ENCODE results near the gene HOXA4. TPM values are rescaled to one million over a fixed set of nuclear protein-coding genes. Genes with fewer than 3 reads are reported as not detected.

The HOXA4 gene
- total and polyA plus RNA-seq, 2 of the 4 experiments (the other 2 are of a cell fraction) = 0.36 to 8.0 TPM

- H3K9me3 ChIP-seq (ENCODE audit: control insufficient read depth, insufficient read depth, low read length) = no peaks in the 10 kb centered on the region
- DNase-seq = peak; percentile 64
- in situ Hi-C loops (cut with MboI; ENCODE audit: low sequenced_read_pairs) = no loop called here
- H3K27me3 ChIP-seq (ENCODE audit: control insufficient read depth, insufficient read depth, low read length) = no peaks in the 10 kb centered on the region
- no TSS peak for BruUV-seq (replicated peaks)
- TF ChIP-seq CHD1 (IDR thresholded peaks at IDR 0.05; ENCODE audit: low read depth, low read length) (0 out of 2 replicates have a peak, but pooled peaks have one; percentile 40), POLR2A (IDR thresholded peaks at IDR 0.05; ENCODE audit: low read depth, low read length) (peak; percentile 84), RCOR1 (IDR thresholded peaks at IDR 0.05; ENCODE audit: insufficient replicate concordance, low read length) (no peak), CTCF (conservative IDR thresholded peaks at IDR 0.05; ENCODE audit: low read depth, low read length) (0 out of 2 replicates have a peak, but pooled peaks have one; percentile 1), ELK1 (IDR thresholded peaks at IDR 0.05; ENCODE audit: borderline replicate concordance, low read depth, low read length) (no peak), CEBPB (IDR thresholded peaks at IDR 0.05; ENCODE audit: low read depth, low read length) (no peak), MXI1 (IDR thresholded peaks at IDR 0.05; ENCODE audit: borderline replicate concordance, low read depth, low read length) (peak; percentile 29; the same call in 1 of the 2 replicates), FOS (IDR thresholded peaks at IDR 0.05; ENCODE audit: low read depth, low read length) (no peak), RAD21 (IDR thresholded peaks at IDR 0.05; ENCODE audit: low read length) (0 out of 2 replicates have a peak, but pooled peaks have one; percentile 5), MAZ (IDR thresholded peaks at IDR 0.05; ENCODE audit: borderline replicate concordance, low read depth, low read length) (0 out of 2 replicates have a peak, but pooled peaks have one; percentile 6)
- peak overlapping the region; percentile 80 to 83 for H4K8ac ChIP-seq (ENCODE audit: low read depth in 2 of 2, low read length in 2 of 2)
- 0% methylated on average over 5 of the region's 41 CpGs; no CpG with 5 or more reads in 1 of the 2 experiments for WGBS, 2 experiments (ENCODE audit: extremely low coverage in 2 of 2, insufficient read length in 1 of 2)
- dilution Hi-C loops (cut with HindIII; ENCODE audit: low sequenced_read_pairs, unreplicated experiment) = no loop called here
- peak overlapping the region; percentile 92 for H3K4me3 ChIP-seq (ENCODE audit: insufficient read depth, low read depth, low read length)
- H4K5ac ChIP-seq (ENCODE audit: low read depth, low read length) = peak overlapping the region; percentile 79
- H3K4ac ChIP-seq (ENCODE audit: low read depth, low read length) = peak overlapping the region; percentile 95
- H3K36me3 ChIP-seq (ENCODE audit: control insufficient read depth, insufficient read depth, low read length) = peaks cover 10% of the 10 kb centered on the region
- H4K20me1 ChIP-seq (ENCODE audit: insufficient read depth, low read length) = peaks cover 13% of the 10 kb centered on the region
- H2BK5ac ChIP-seq (ENCODE audit: low read depth, low read length, poor library complexity, severe bottlenecking) = peak overlapping the region; percentile 91
- H3K18ac ChIP-seq (ENCODE audit: low read depth, low read length) = peak overlapping the region; percentile 82
- H3K9ac ChIP-seq (ENCODE audit: low read depth, low read length) = peak overlapping the region; percentile 99
- intact Hi-C loops (cut with micrococcal nuclease) = loop anchor here (1.0 to 2.0 kb wide), 4 partner anchors 32 to 410 kb away; partner anchors contain the start of gene SKAP2
- H2AK5ac ChIP-seq (ENCODE audit: low read depth, low read length) = peak overlapping the region; percentile 94
- peak overlapping the region; percentile 87 for H2BK120ac ChIP-seq (ENCODE audit: low read depth, low read length)
- H3K27ac ChIP-seq (ENCODE audit: insufficient read depth, low read length) = peak overlapping the region; percentile 97
- peak overlapping the region; percentile 93 for H3K56ac ChIP-seq (ENCODE audit: extremely low read depth, insufficient read depth, low read length)
- peak overlapping the region; percentile 53; the same call in 1 of the 2 replicates for H2BK20ac ChIP-seq (ENCODE audit: low read depth, low read length)
- H3K79me1 ChIP-seq (ENCODE audit: low read depth in 1 of 2, low read length in 2 of 2) = peaks cover 10 to 16% of the 10 kb centered on the region in 2 experiments; a peak in 3 of 4 replicates
- H4K91ac ChIP-seq (ENCODE audit: insufficient read depth, low read depth, low read length) = peak overlapping the region; percentile 88
- H2BK15ac ChIP-seq (ENCODE audit: low read depth, low read length) = peak overlapping the region; percentile 95
- H2AK9ac ChIP-seq (replicated peaks; ENCODE audit: low read depth, low read length, poor library complexity) = peak overlapping the region; percentile 97
- H3K23ac ChIP-seq (ENCODE audit: low read depth, low read length) = peak overlapping the region; percentile 100
- peak overlapping the region; percentile 98 for H3K14ac ChIP-seq (replicated peaks; ENCODE audit: low read depth, low read length)
- ChIA-PET POLR2A (ENCODE audit: unreplicated experiment) (interaction anchor here (0.5 to 1.9 kb wide), 5 partner anchors 9 to 34 kb away, joined by 3 to 10 read pairs (median 4); partner anchors contain the start of gene HOXA4), CTCF (interaction anchor here (0.6 to 1.1 kb wide), 5 partner anchors 18 to 245 kb away, joined by 3 read pairs; partner anchors contain the start of gene HOXA5)
- peaks cover 6% of the 10 kb centered on the region for H3K4me1 ChIP-seq (ENCODE audit: control insufficient read depth, insufficient read depth, low read length)
- peak overlapping the region; percentile 80 for H3K4me2 ChIP-seq (ENCODE audit: low read depth, low read length)
- peak overlapping the region; percentile 89 for H2AFZ ChIP-seq (replicated peaks; ENCODE audit: low read length, poor library complexity)
- ATAC-seq (ENCODE audit: low read depth) = peak; percentile 28
- H3K9me1 ChIP-seq (ENCODE audit: insufficient read depth, low read length) = no peaks in the 10 kb centered on the region
These were observed 33.6 kb downstream of the HOXA4 start for GRCh38 chr7:27096768-27097514.

Data from IMR-90 (cell line).